Peyer's patch (tissue), 4 donors: Measurements from ENCODE around the gene ELMO1. TPM values are rescaled to one million over a fixed set of nuclear protein-coding genes. Genes with fewer than 3 reads are reported as not detected.

Source experiments
- DNase-seq, 3 donors: peaks; one replicate each; pipeline ENCODE4 v3.0.0-alpha.2; 2017 to 2019
- H3K27ac ChIP-seq, 4 donors: fragments of 200-600 bp; sonication (generic); one replicate each; pipeline ENCODE4 v1.5.1; 2016 to 2019
- H3K27me3 ChIP-seq, 2 donors: fragments of 200-600 bp; sonication (generic); one replicate each; pipeline ENCODE4 v1.5.1; 2019
- H3K36me3 ChIP-seq, 3 donors: fragments of 200-600 bp; sonication (generic); one replicate each; pipeline ENCODE4 v1.5.1; 2016 to 2019
- H3K4me1 ChIP-seq, 4 donors: fragments of 200-600 bp; sonication (generic); one replicate each; pipeline ENCODE4 v1.5.1; 2016 to 2019
- H3K4me3 ChIP-seq, 4 donors: fragments of 200-600 bp; sonication (generic); 1 replicate in 3 of 4; 2 replicates in 1 of 4; pipeline ENCODE4 v1.5.1; 2016 to 2019; ENCODE audit warnings: mild to moderate bottlenecking in 1 of 4
- H3K9me3 ChIP-seq, 4 donors: fragments of 200-600 bp; sonication (generic); one replicate each; pipeline ENCODE4 v1.5.1; 2016 to 2019; ENCODE audit warnings: mild to moderate bottlenecking in 1 of 4
- POLR2A ChIP-seq, 2 donors: fragments of 450-650 bp; IDR thresholded peaks; one replicate each; pipeline ENCODE4 v1.5.1; 2017; ENCODE audit warnings: antibody characterized with exemption in 2 of 2, mild to moderate bottlenecking in 2 of 2, moderate library complexity in 2 of 2
- total RNA-seq, 4 donors: library from RNA; depleted of rRNA; stranded (reverse); fragments of >200 nt; gene quantifications; one replicate each; pipeline ENCODE4 v1.1.0, GENCODE V29; 2016
- TF ChIP-seq, protein P1 (sequence below), 6 experiments: fragments of 450-650 bp in 4 of 6; fragments of 200-600 bp in 2 of 6; sonication (generic) in 1 of 6; IDR thresholded peaks; one replicate each; pipeline ENCODE4 v1.5.1; 2017 to 2019; ENCODE audit warnings: antibody characterized with exemption in 6 of 6, mild to moderate bottlenecking in 3 of 6, moderate library complexity in 1 of 6

ELMO1 gene
- total RNA-seq, 4 donors from 2014 or later: 43.1 to 381 (median 72.2) TPM

DNA sequence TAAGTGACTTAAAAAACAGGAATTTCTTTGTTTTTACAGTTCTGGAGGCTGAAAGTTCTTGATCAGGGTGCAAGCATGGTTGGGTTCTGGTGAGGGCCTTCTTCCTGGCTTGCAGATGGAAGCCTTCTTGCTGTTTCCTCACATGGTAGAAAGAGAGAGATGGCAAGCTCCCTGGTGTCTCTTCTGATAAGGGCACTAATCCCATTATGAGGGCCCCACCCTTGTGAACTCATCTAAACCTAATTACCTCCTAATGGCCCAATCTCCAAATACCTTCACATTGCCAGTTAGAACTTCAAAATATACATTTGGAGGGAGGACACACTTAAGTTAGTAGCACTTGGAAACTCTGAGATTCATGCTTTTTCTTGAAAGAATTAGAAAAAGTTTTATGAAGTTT is 410.0 kb downstream of the ELMO1 start:
- Histone ChIP-seq H3K36me3 (peaks cover 0 to 4% (median 0%) of the 10 kb centered on the region in 3 donors), H3K27ac (no peak overlapping the region), H3K27me3 (no peaks in the 10 kb centered on the region), H3K4me1 (no peaks in the 10 kb centered on the region), H3K9me3 (no peaks in the 10 kb centered on the region), H3K4me3 (no peak overlapping the region)
- TF ChIP-seq, protein P1, sequence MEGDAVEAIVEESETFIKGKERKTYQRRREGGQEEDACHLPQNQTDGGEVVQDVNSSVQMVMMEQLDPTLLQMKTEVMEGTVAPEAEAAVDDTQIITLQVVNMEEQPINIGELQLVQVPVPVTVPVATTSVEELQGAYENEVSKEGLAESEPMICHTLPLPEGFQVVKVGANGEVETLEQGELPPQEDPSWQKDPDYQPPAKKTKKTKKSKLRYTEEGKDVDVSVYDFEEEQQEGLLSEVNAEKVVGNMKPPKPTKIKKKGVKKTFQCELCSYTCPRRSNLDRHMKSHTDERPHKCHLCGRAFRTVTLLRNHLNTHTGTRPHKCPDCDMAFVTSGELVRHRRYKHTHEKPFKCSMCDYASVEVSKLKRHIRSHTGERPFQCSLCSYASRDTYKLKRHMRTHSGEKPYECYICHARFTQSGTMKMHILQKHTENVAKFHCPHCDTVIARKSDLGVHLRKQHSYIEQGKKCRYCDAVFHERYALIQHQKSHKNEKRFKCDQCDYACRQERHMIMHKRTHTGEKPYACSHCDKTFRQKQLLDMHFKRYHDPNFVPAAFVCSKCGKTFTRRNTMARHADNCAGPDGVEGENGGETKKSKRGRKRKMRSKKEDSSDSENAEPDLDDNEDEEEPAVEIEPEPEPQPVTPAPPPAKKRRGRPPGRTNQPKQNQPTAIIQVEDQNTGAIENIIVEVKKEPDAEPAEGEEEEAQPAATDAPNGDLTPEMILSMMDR (IDR thresholded peaks at IDR 0.05): no peak
- no peak for TF ChIP-seq POLR2A (IDR thresholded peaks at IDR 0.05)
- no peak for DNase-seq

DNA sequence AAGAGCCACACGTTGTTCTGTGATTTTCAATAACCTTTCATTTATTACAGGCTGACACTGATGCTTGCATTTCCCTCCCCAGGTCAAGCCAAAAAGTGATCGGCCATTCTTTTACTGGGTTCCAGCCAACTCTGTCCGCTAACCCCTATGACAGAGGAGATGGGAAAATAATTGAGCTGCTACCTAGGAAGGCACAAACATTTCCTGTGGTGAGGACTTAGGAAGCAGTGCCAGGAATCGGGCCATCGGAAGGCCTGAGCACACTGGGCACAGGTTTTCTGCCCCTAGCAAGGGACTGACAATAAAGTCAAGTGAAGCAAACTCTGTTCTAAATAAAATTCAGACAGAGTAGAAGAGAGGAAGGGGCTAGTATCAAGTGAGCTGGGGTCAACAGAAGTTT is 411.4 kb downstream of the ELMO1 start:
- no peak for DNase-seq
- Histone ChIP-seq H3K4me3 (no peak overlapping the region), H3K4me1 (peaks cover 0 to 3% (median 0%) of the 10 kb centered on the region in 4 donors), H3K9me3 (no peaks in the 10 kb centered on the region), H3K36me3 (peaks cover 0 to 4% (median 0%) of the 10 kb centered on the region in 3 donors), H3K27ac (no peak overlapping the region), H3K27me3 (no peaks in the 10 kb centered on the region)
- TF ChIP-seq POLR2A (IDR thresholded peaks at IDR 0.05): no peak
- TF ChIP-seq, protein P1 (IDR thresholded peaks at IDR 0.05): no peak

DNA sequence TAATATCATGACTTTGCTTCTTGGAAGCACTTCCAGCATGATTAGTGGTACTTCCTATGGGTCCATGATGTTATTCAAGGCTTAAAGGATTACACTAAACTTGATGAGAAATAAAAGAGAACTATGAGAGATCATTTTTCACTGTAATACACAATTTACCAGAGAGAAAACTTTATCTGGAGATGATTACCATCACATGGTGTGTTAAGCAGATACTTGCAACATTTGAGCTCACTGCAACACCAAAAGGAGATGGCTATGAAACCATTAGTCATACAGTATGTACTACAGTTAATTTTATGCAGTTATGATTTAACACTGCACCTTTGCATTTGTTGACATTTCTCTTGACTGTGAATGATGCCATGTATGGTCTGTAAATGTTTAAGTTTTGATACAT is 413.0 kb downstream of the ELMO1 start:
- H3K27me3 ChIP-seq: no peaks in the 10 kb centered on the region
- no peaks in the 10 kb centered on the region for H3K9me3 ChIP-seq
- no peak overlapping the region for H3K4me3 ChIP-seq
- peaks cover 0 to 4% (median 0%) of the 10 kb centered on the region in 3 donors for H3K36me3 ChIP-seq
- TF ChIP-seq POLR2A (IDR thresholded peaks at IDR 0.05): no peak
- TF ChIP-seq, protein P1 (IDR thresholded peaks at IDR 0.05): no peak
- H3K4me1 ChIP-seq: peaks cover 0 to 14% (median 0%) of the 10 kb centered on the region in 4 donors
- H3K27ac ChIP-seq: no peak overlapping the region
- no peak for DNase-seq

DNA sequence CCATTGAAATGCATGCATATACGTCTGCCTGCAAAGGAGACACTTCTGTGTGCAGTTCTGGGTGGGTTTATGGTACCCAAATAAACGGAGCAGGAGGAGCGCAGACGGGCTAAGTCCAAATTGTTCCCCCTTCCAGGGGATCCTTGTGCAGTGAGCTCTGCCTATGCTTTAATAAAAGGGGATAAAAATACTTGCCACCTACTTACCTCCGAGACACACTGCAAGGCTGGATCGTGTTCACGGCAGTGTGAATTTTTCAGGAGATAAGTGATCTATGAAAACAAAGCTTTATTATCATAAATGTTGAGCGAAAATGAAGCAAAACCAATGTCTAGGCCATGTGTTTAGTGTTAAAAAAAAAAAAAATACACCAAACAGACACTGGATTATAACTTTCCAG is 415.5 kb downstream of the ELMO1 start:
- Histone ChIP-seq H3K36me3 (peaks cover 0 to 3% (median 0%) of the 10 kb centered on the region in 3 donors), H3K9me3 (no peaks in the 10 kb centered on the region), H3K4me3 (no peak overlapping the region), H3K4me1 (peaks cover 0 to 14% (median 0%) of the 10 kb centered on the region in 4 donors), H3K27me3 (no peaks in the 10 kb centered on the region), H3K27ac (no peak overlapping the region)
- TF ChIP-seq, protein P1 (IDR thresholded peaks at IDR 0.05): no peak
- DNase-seq: no peak

DNA sequence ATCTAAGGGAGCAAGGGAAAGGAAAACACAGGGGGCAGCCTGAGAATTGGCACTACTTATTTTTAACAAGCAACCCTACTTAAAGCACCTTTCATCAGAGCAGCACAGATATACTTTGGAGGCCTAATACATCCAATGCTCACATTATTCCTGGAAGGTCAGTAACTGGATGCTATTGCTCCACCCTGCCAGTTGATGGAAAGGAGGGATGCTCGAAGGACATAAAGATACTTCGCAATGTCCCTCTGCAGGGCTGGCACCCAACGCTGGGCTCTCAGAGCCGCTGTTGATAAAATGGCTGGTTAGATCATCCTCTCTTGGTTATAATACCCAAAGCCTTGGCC is 416.4 kb downstream of the ELMO1 start:
- DNase-seq: no peak
- H3K27me3 ChIP-seq: no peaks in the 10 kb centered on the region
- no peak for TF ChIP-seq POLR2A (IDR thresholded peaks at IDR 0.05)
- TF ChIP-seq, protein P1 (IDR thresholded peaks at IDR 0.05): no peak

More for the DNA sequence above, 416.4 kb downstream of the ELMO1 start:
- Histone ChIP-seq H3K36me3 (no peaks in the 10 kb centered on the region), H3K4me1 (peaks cover 0 to 14% (median 0%) of the 10 kb centered on the region in 4 donors), H3K9me3 (no peaks in the 10 kb centered on the region), H3K27ac (peak overlapping the region; percentile 8 to 67 (median 36)), H3K4me3 (no peak overlapping the region)
